GM12878 (cell line): Measurements from ENCODE around the gene CEBPE. TPM values are rescaled to one million over a fixed set of nuclear protein-coding genes. Genes with fewer than 3 reads are reported as not detected.

Source experiments
- ATAC-seq: fragments of 200-7000 bp; cut with Tn5 transposase; 3 replicates; pipeline ENCODE4 v1.9.1; 2020; ENCODE audit warnings: mild to moderate bottlenecking, moderate library complexity
- BruUV-seq: library from RNA; stranded (reverse); fragments of 400-500 nt; replicated peaks from 2 replicates; lab custom pipeline; 2021; lab: Mats Ljungman, UMichigan
- CTCF ChIA-PET: fragments of 300-600 bp; sonication (Branson Sonifier 250); formaldehyde crosslinking; extraction: SDS; loops from one replicate; lab custom pipeline; 2021; ENCODE audit warnings: inconsistent platforms; lab: Yijun Ruan, JAX
- POLR2A ChIA-PET: fragments of 350-600 bp; formaldehyde crosslinking; extraction: SDS; loops from one replicate; lab custom pipeline; 2021; ENCODE audit warnings: inconsistent platforms; lab: Charles Lee
- RAD21 ChIA-PET: fragments of 300-600 bp; sonication (Branson Sonifier 250); formaldehyde crosslinking; loops from one replicate; lab custom pipeline; 2023; ENCODE audit warnings: antibody characterized with exemption; ENCODE audit not compliant: unreplicated experiment; lab: Charles Lee
- SMC1A ChIA-PET: fragments of 300-600 bp; sonication (Branson Sonifier 250); formaldehyde crosslinking; loops from one replicate; lab custom pipeline; 2023; ENCODE audit not compliant: unreplicated experiment, uncharacterized antibody; lab: Charles Lee
- DNase-seq: peaks from one replicate; pipeline ENCODE4 v3.0.0-alpha.2; 2011; ENCODE audit warnings: low read depth, low spot score
- FAIRE-seq: peaks from 3 replicates; lab custom pipeline; 2011; peaks lifted over from hg19 to GRCh38; lab: Jason Lieb, UNC
- H2AFZ ChIP-seq: 2 replicates; pipeline ENCODE4 v1.6.0; 2011; ENCODE audit warnings: low read depth, low read length, control low read depth; ENCODE audit not compliant: control insufficient read depth
- H3K27ac ChIP-seq: 2 replicates; pipeline ENCODE4 v1.5.1; 2011; ENCODE audit warnings: control low read depth; ENCODE audit not compliant: control insufficient read depth, insufficient read depth
- H3K27me3 ChIP-seq, 2 experiments: replicated peaks in 1 of 2; 2 replicates each; pipeline versions ENCODE4 v1.6.0 to v1.6.1; 2011; ENCODE audit warnings: low read length in 1 of 2; ENCODE audit not compliant: control insufficient read depth in 2 of 2, insufficient read depth in 2 of 2
- H3K36me3 ChIP-seq, 2 experiments: 2 replicates each; pipeline ENCODE4 v1.5.1; 2011; ENCODE audit warnings: low read length in 1 of 2; ENCODE audit not compliant: control insufficient read depth in 2 of 2, insufficient read depth in 2 of 2
- H3K4me1 ChIP-seq: 2 replicates; pipeline ENCODE4 v1.6.1; 2011; ENCODE audit warnings: mild to moderate bottlenecking, low read length, moderate library complexity, mixed read lengths; ENCODE audit not compliant: control insufficient read depth, insufficient read depth
- H3K4me2 ChIP-seq: 2 replicates; pipeline ENCODE4 v1.6.0; 2011; ENCODE audit warnings: control low read depth; ENCODE audit not compliant: control insufficient read depth, insufficient read depth
- H3K4me3 ChIP-seq: fragments of 200-600 bp; sonication (generic); 2 replicates; pipeline ENCODE4 v1.5.1; 2016
- H3K79me2 ChIP-seq: 2 replicates; pipeline ENCODE4 v1.6.0; 2011; ENCODE audit warnings: low read length; ENCODE audit not compliant: control insufficient read depth, insufficient read depth
- H3K9ac ChIP-seq: 2 replicates; pipeline ENCODE4 v1.8.0; 2011; ENCODE audit warnings: low read length, control low read depth, mixed read lengths; ENCODE audit not compliant: control insufficient read depth, insufficient read depth
- H3K9me3 ChIP-seq: replicated peaks from 3 replicates; pipeline ENCODE4 v1.5.1; 2011; ENCODE audit warnings: mild to moderate bottlenecking, low read length; ENCODE audit not compliant: control insufficient read depth, insufficient read depth
- H4K20me1 ChIP-seq: 2 replicates; pipeline ENCODE4 v1.6.0; 2011; ENCODE audit not compliant: control insufficient read depth, insufficient read depth
- CBX5 ChIP-seq: sonication (generic); IDR thresholded peaks from 2 replicates; pipeline ENCODE4 v1.6.1; 2016; ENCODE audit warnings: low read depth, moderate library complexity, mild to moderate bottlenecking, inconsistent platforms
- CHD4 ChIP-seq: fragments of 200-600 bp; sonication (generic); IDR thresholded peaks from 2 replicates; pipeline ENCODE4 v1.6.1; 2016; ENCODE audit warnings: mild to moderate bottlenecking
- CREM ChIP-seq: IDR thresholded peaks from 2 replicates; pipeline ENCODE4 v1.6.1; 2014; ENCODE audit warnings: antibody characterized with exemption, low read depth
- LARP7 ChIP-seq: fragments of 450-650 bp; IDR thresholded peaks from 2 replicates; pipeline ENCODE4 v1.6.1; 2017; ENCODE audit warnings: mild to moderate bottlenecking
- POLR2A ChIP-seq: IDR thresholded peaks from 2 replicates; pipeline ENCODE4 v1.6.1; 2011; ENCODE audit warnings: low read depth, mild to moderate bottlenecking, low read length
- POLR2AphosphoS5 ChIP-seq: IDR thresholded peaks from 2 replicates; pipeline ENCODE4 v1.6.1; 2011; ENCODE audit warnings: mild to moderate bottlenecking, low read length, inconsistent platforms
- SMARCA5 ChIP-seq: fragments of 450-650 bp; IDR thresholded peaks from 2 replicates; pipeline ENCODE4 v1.6.1; 2017; ENCODE audit warnings: mild to moderate bottlenecking
- YY1 ChIP-seq: IDR thresholded peaks from 2 replicates; pipeline ENCODE4 v1.6.1; 2011; ENCODE audit warnings: low read depth, mild to moderate bottlenecking, low read length
- WGBS: methylation state at CpG from one replicate; pipeline ENCODE4 v1.1.6; 2016; ENCODE audit warnings: low lambda C conversion rate; ENCODE audit not compliant: insufficient replicate concordance, insufficient coverage; ENCODE audit errors: missing lambda C conversion rate; 5-methylcytosine and 5-hydroxymethylcytosine counted together
- in situ Hi-C: fragments of 300-500 bp; cut with MboI; formaldehyde crosslinking; loops from 9 replicates; pipeline ENCODE4 v1.14.3; 2018; ENCODE audit warnings: mixed read lengths
- intact Hi-C: fragments of 100-400 bp; cut with micrococcal nuclease; formaldehyde crosslinking; loops from one replicate; pipeline ENCODE4 v1.14.2; 2022; ENCODE audit not compliant: unreplicated experiment
- polyA plus RNA-seq, 11 experiments: library from polyadenylated mRNA; depleted of rRNA in 4 of 11; unstranded in 6 of 11; stranded (reverse) in 5 of 11; fragments of >200 nt; fragmentation: Nextera tagmentation in 4 of 11; fragmentation: Illumina TruSeq in 1 of 11; extraction: Ambion mirVana in 4 of 11; extraction: Trizol in 1 of 11; gene quantifications; 1 replicate in 1 of 11; 2 replicates in 10 of 11; pipeline versions ENCODE4 v1.2.1 to v1.2.3, GENCODE V29; 2011 to 2016; ENCODE audit warnings: inconsistent platforms in 2 of 11, missing spikeins in 2 of 11, low read depth in 1 of 11
- total RNA-seq, 4 experiments: library from RNA; depleted of rRNA in 3 of 4; stranded (reverse); fragments of >200 nt in 3 of 4; fragmentation: Illumina TruSeq in 1 of 4; extraction: Trizol in 1 of 4; gene quantifications; 2 replicates each; pipeline versions ENCODE4 v1.2.1 to v1.2.3, GENCODE V29; 2013 to 2021
- TF ChIP-seq, protein P1 (sequence below): IDR thresholded peaks from 2 replicates; pipeline ENCODE4 v1.6.1; 2012; ENCODE audit warnings: low read depth, low read length, improper control_type of control experiment
- TF ChIP-seq, protein P2 (sequence below): fragments of 450-650 bp; IDR thresholded peaks from 2 replicates; pipeline ENCODE4 v1.6.1; 2017; ENCODE audit warnings: mild to moderate bottlenecking, moderate library complexity
- TF ChIP-seq, protein P3 (sequence below): fragments of 450-650 bp; formaldehyde crosslinking; IDR thresholded peaks from 2 replicates; pipeline ENCODE4 v1.4.0; 2022; ENCODE audit warnings: mild to moderate bottlenecking, moderate library complexity
- TF ChIP-seq, protein P4 (sequence below): IDR thresholded peaks from 2 replicates; pipeline ENCODE4 v1.6.1; 2011; ENCODE audit warnings: borderline replicate concordance, low read depth, mild to moderate bottlenecking, moderate library complexity, mixed read lengths, low read length; ENCODE audit not compliant: insufficient read depth; ENCODE audit errors: extremely low read length

Gene CEBPE
- total and polyA plus RNA-seq, 10 of the 15 experiments (the other 5 are each of a cell fraction or from before 2014, with no cell fraction given): 0.09 to 0.45 (median 0.24) TPM; not detected in 7

DNA sequence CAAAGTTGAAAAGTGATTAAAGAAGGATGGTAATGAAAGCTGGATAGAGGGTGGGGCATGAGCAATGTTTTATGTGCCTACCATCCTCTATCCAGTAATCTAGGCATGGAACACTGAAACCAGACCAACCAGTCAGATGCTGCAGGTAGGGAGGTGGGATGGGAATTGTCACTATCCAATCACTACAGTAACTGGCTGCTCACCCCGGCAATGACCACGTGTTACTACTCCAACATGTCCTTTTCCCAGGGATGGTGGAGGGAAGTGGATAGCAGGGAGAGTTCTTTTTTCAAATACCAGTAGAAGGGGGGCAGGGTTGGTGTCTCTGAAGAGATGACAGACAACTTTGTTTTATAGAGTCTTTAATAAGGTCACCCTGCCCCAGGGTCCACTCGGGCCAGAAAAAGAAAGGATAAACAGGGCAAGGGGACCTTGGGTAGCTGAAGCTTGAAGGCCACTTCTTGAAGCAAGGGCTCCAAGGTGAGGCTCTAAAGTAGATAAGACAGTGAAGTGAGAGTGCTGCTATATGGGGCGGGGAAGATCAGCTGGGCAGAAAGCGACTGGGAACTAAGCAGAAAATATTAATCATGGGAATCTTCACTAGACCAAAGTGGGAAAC lies 47.0 kb downstream of the CEBPE start:
- Histone ChIP-seq H2AFZ (no peak overlapping the region), H3K4me2 (no peak overlapping the region), H3K4me3 (no peak overlapping the region), H3K36me3 (peaks cover 16 to 36% of the 10 kb centered on the region in 2 experiments), H3K27me3 (no peaks in the 10 kb centered on the region), H3K4me1 (peaks cover 11% of the 10 kb centered on the region; the same call in 1 of the 2 replicates), H4K20me1 (0 out of 2 replicates have a peak, but pooled peaks cover 6% of the 10 kb centered on the region), H3K79me2 (peaks cover 32% of the 10 kb centered on the region), H3K9me3 (no peaks in the 10 kb centered on the region), H3K27ac (no peak overlapping the region), H3K9ac (no peak overlapping the region)
- in situ Hi-C loops (no loop called here), intact Hi-C loops (no loop called here)
- FAIRE-seq: no peak
- no peak for DNase-seq
- no peak for TF ChIP-seq CREM
- TF ChIP-seq, protein P1, sequence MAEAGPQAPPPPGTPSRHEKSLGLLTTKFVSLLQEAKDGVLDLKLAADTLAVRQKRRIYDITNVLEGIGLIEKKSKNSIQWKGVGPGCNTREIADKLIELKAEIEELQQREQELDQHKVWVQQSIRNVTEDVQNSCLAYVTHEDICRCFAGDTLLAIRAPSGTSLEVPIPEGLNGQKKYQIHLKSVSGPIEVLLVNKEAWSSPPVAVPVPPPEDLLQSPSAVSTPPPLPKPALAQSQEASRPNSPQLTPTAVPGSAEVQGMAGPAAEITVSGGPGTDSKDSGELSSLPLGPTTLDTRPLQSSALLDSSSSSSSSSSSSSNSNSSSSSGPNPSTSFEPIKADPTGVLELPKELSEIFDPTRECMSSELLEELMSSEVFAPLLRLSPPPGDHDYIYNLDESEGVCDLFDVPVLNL: no peak
- TF ChIP-seq, protein P2, sequence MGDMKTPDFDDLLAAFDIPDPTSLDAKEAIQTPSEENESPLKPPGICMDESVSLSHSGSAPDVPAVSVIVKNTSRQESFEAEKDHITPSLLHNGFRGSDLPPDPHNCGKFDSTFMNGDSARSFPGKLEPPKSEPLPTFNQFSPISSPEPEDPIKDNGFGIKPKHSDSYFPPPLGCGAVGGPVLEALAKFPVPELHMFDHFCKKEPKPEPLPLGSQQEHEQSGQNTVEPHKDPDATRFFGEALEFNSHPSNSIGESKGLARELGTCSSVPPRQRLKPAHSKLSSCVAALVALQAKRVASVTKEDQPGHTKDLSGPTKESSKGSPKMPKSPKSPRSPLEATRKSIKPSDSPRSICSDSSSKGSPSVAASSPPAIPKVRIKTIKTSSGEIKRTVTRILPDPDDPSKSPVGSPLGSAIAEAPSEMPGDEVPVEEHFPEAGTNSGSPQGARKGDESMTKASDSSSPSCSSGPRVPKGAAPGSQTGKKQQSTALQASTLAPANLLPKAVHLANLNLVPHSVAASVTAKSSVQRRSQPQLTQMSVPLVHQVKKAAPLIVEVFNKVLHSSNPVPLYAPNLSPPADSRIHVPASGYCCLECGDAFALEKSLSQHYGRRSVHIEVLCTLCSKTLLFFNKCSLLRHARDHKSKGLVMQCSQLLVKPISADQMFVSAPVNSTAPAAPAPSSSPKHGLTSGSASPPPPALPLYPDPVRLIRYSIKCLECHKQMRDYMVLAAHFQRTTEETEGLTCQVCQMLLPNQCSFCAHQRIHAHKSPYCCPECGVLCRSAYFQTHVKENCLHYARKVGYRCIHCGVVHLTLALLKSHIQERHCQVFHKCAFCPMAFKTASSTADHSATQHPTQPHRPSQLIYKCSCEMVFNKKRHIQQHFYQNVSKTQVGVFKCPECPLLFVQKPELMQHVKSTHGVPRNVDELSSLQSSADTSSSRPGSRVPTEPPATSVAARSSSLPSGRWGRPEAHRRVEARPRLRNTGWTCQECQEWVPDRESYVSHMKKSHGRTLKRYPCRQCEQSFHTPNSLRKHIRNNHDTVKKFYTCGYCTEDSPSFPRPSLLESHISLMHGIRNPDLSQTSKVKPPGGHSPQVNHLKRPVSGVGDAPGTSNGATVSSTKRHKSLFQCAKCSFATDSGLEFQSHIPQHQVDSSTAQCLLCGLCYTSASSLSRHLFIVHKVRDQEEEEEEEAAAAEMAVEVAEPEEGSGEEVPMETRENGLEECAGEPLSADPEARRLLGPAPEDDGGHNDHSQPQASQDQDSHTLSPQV: no peak
- TF ChIP-seq, protein P3, sequence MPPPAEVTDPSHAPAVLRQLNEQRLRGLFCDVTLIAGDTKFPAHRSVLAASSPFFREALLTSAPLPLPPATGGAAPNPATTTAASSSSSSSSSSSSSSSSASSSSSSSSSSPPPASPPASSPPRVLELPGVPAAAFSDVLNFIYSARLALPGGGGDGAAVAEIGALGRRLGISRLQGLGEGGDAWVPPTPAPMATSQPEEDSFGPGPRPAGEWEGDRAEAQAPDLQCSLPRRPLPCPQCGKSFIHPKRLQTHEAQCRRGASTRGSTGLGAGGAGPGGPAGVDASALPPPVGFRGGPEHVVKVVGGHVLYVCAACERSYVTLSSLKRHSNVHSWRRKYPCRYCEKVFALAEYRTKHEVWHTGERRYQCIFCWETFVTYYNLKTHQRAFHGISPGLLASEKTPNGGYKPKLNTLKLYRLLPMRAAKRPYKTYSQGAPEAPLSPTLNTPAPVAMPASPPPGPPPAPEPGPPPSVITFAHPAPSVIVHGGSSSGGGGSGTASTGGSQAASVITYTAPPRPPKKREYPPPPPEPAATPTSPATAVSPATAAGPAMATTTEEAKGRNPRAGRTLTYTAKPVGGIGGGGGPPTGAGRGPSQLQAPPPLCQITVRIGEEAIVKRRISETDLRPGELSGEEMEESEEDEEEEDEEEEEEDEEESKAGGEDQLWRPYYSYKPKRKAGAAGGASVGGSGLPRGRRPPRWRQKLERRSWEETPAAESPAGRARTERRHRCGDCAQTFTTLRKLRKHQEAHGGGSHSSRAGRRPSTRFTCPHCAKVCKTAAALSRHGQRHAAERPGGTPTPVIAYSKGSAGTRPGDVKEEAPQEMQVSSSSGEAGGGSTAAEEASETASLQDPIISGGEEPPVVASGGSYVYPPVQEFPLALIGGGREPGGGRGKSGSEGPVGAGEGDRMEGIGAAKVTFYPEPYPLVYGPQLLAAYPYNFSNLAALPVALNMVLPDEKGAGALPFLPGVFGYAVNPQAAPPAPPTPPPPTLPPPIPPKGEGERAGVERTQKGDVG: no peak
- TF ChIP-seq POLR2AphosphoS5: no peak
- TF ChIP-seq POLR2A: no peak
- TF ChIP-seq YY1: no peak
- TF ChIP-seq, protein P4, sequence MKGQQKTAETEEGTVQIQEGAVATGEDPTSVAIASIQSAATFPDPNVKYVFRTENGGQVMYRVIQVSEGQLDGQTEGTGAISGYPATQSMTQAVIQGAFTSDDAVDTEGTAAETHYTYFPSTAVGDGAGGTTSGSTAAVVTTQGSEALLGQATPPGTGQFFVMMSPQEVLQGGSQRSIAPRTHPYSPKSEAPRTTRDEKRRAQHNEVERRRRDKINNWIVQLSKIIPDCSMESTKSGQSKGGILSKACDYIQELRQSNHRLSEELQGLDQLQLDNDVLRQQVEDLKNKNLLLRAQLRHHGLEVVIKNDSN: no peak
- TF ChIP-seq SMARCA5: no peak
- TF ChIP-seq CBX5: no peak
- TF ChIP-seq CHD4: no peak
- TF ChIP-seq LARP7: no peak
- SMC1A ChIA-PET: interaction anchor here (0.8 to 3.2 kb wide), 10 partner anchors 9 to 249 kb away, joined by 3 to 13 read pairs (median 4); partner anchors contain the start of genes ACIN1, C14orf119 and PABPN1
- POLR2A ChIA-PET: interaction anchor here (0.8 to 3.7 kb wide), 4 partner anchors 23 to 183 kb away, joined by 3 to 19 read pairs (median 4); partner anchors contain the start of genes ACIN1 and C14orf119
- whole genome bisulfite sequencing: 98% methylated on average over 5 of the region's 5 CpGs
- RAD21 ChIA-PET: interaction anchor here (1.0 to 2.3 kb wide), 10 partner anchors 14 to 142 kb away, joined by 3 to 23 read pairs (median 4); partner anchors contain the start of genes ACIN1, C14orf119 and CDH24
- ATAC-seq: no peak
- CTCF ChIA-PET: interaction anchor here (0.6 to 3.7 kb wide), 24 partner anchors 9 to 231 kb away, joined by 3 to 36 read pairs (median 6); partner anchors contain the start of genes ACIN1, AJUBA, C14orf119 and CDH24
- BruUV-seq: no TSS peak
